ENCODE measurements around the gene MYRIP.
"Not testable (repeated sequence)": the region's sequence is repeated elsewhere in the genome, so short reads cannot be mapped to it uniquely, and the experiment has no call there.

Gene MYRIP

GRCh38 chr3:40084424-40084823 lies 275.0 kb downstream of the MYRIP start:
- DNase-seq (ENCODE audit: low spot score) = not testable (repeated sequence)

GRCh38 chr3:40086890-40087883 lies 277.8 kb downstream of the MYRIP start:
- no peak for DNase-seq (ENCODE audit: low spot score)

GRCh38 chr3:40088527-40089170 lies 279.2 kb downstream of the MYRIP start:
- DNase-seq (ENCODE audit: low spot score) = no peak

GRCh38 chr3:40096661-40097111 lies 287.3 kb downstream of the MYRIP start:
- DNase-seq (ENCODE audit: low spot score) = no peak

- DNase-seq (ENCODE audit: low spot score) = no peak
These were observed 288.0 kb downstream of the MYRIP start for GRCh38 chr3:40097131-40098117.

- DNase-seq (ENCODE audit: low spot score) = no peak
These were observed 288.9 kb downstream of the MYRIP start for GRCh38 chr3:40098261-40098759.

GRCh38 chr3:40099871-40100270 lies 290.5 kb downstream of the MYRIP start:
- DNase-seq (ENCODE audit: low spot score) = no peak

- DNase-seq (ENCODE audit: low spot score) = no peak
These were observed 292.8 kb downstream of the MYRIP start for GRCh38 chr3:40102182-40102581.

GRCh38 chr3:40103829-40104228 lies 294.4 kb downstream of the MYRIP start:
- DNase-seq (ENCODE audit: low spot score) = no peak

- no peak for DNase-seq (ENCODE audit: low spot score)
These were observed 295.0 kb downstream of the MYRIP start for GRCh38 chr3:40104441-40104840.

GRCh38 chr3:40108643-40109042 lies 299.2 kb downstream of the MYRIP start:
- DNase-seq (ENCODE audit: low spot score) = no peak

GRCh38 chr3:40109641-40110490 lies 300.5 kb downstream of the MYRIP start:
- DNase-seq (ENCODE audit: low spot score) = no peak

- DNase-seq (ENCODE audit: low spot score) = no peak
These were observed 307.2 kb downstream of the MYRIP start for GRCh38 chr3:40116478-40117177.

- no peak for DNase-seq (ENCODE audit: low spot score)
These were observed 308.7 kb downstream of the MYRIP start for GRCh38 chr3:40118091-40118490.

GRCh38 chr3:40120067-40120692 lies 310.8 kb downstream of the MYRIP start:
- DNase-seq (ENCODE audit: low spot score) = no peak

- no peak for DNase-seq (ENCODE audit: low spot score)
These were observed 311.4 kb downstream of the MYRIP start for GRCh38 chr3:40120806-40121205.

GRCh38 chr3:40124918-40125317 lies 315.5 kb downstream of the MYRIP start:
- no peak for DNase-seq (ENCODE audit: low spot score)

- DNase-seq (ENCODE audit: low spot score) = no peak
These were observed 318.8 kb downstream of the MYRIP start for GRCh38 chr3:40128166-40128565.

- no peak for DNase-seq (ENCODE audit: low spot score)
These were observed 320.1 kb downstream of the MYRIP start for GRCh38 chr3:40129510-40129909.

- no peak for DNase-seq (ENCODE audit: low spot score)
These were observed 320.6 kb downstream of the MYRIP start for GRCh38 chr3:40129981-40130380.

All from CD4-positive, alpha-beta T cell treated with Interleukin-2 at 100 ng/mL for 4 hours (primary cell).